H1 (cell line): ENCODE data around the gene KCNC1. TPM values are rescaled to one million over a fixed set of nuclear protein-coding genes. Genes with fewer than 3 reads are reported as not detected.

Experiments
- CTCF ChIA-PET: fragments of 300-600 bp; sonication (Branson Sonifier 250); formaldehyde crosslinking; loops from one replicate; lab custom pipeline; 2021; ENCODE audit not compliant: partially characterized antibody; lab: Charles Lee
- POLR2A ChIA-PET: fragments of 300-600 bp; sonication (Branson Sonifier 250); formaldehyde crosslinking; loops from one replicate; lab custom pipeline; 2021; ENCODE audit warnings: inconsistent platforms; ENCODE audit not compliant: partially characterized antibody; lab: Charles Lee
- DNase-seq, 2 experiments: peaks; one replicate each; pipeline versions ENCODE4 v3.0.0 to v3.0.0-alpha.2; 2010 to 2022; ENCODE audit warnings: low spot score in 2 of 2, low read depth in 1 of 2, mixed read lengths in 1 of 2
- FAIRE-seq: peaks from 2 replicates; lab custom pipeline; 2011; peaks lifted over from hg19 to GRCh38; lab: Jason Lieb, UNC
- H2AFZ ChIP-seq: 2 replicates; pipeline ENCODE4 v1.8.1; 2012; ENCODE audit warnings: low read length, inconsistent platforms
- H2AK5ac ChIP-seq: 2 replicates; pipeline ENCODE4 v1.6.1; 2013; ENCODE audit warnings: low read depth, low read length
- H2BK120ac ChIP-seq: replicated peaks from 2 replicates; pipeline ENCODE3; 2013; ENCODE audit warnings: low read depth, low read length, inconsistent platforms
- H2BK12ac ChIP-seq: 2 replicates; pipeline ENCODE4 v1.6.1; 2013; ENCODE audit warnings: low read depth, low read length
- H2BK15ac ChIP-seq: 2 replicates; pipeline ENCODE4 v1.6.1; 2013; ENCODE audit warnings: low read length
- H2BK20ac ChIP-seq: 2 replicates; pipeline ENCODE4 v1.6.1; 2013; ENCODE audit warnings: low read length
- H2BK5ac ChIP-seq: 2 replicates; pipeline ENCODE4 v1.6.1; 2013; ENCODE audit warnings: low read depth, low read length
- H3K14ac ChIP-seq: 2 replicates; pipeline ENCODE4 v1.6.1; 2013; ENCODE audit warnings: inconsistent platforms; ENCODE audit not compliant: insufficient read length
- H3K18ac ChIP-seq: 2 replicates; pipeline ENCODE4 v1.6.1; 2013; ENCODE audit warnings: low read length; ENCODE audit errors: extremely low read depth
- H3K23ac ChIP-seq: 2 replicates; pipeline ENCODE4 v1.6.1; 2013; ENCODE audit warnings: inconsistent platforms; ENCODE audit not compliant: insufficient read length
- H3K23me2 ChIP-seq: 2 replicates; pipeline ENCODE4 v1.6.1; 2013; ENCODE audit warnings: low read depth, low read length
- H3K27ac ChIP-seq: 2 replicates; pipeline ENCODE4 v1.6.1; 2011; ENCODE audit warnings: low read depth, low read length, inconsistent platforms
- H3K27me3 ChIP-seq, 4 experiments: replicated peaks in 1 of 4; 1 replicate in 1 of 4; 2 replicates in 3 of 4; pipeline versions ENCODE4 v1.6.1 to v1.8.1; 2011 to 2013; ENCODE audit warnings: low read length in 3 of 4, mild to moderate bottlenecking in 3 of 4, inconsistent platforms in 2 of 4, mixed read lengths in 2 of 4, moderate library complexity in 1 of 4; ENCODE audit not compliant: control insufficient read depth in 3 of 4, insufficient read depth in 3 of 4; ENCODE audit errors: extremely low read depth in 1 of 4
- H3K36me3 ChIP-seq, 4 experiments: 2 replicates each; pipeline versions ENCODE4 v1.6.1 to v1.8.1; 2011 to 2013; ENCODE audit warnings: mild to moderate bottlenecking in 4 of 4, low read length in 3 of 4, moderate library complexity in 2 of 4, control low read depth in 1 of 4, inconsistent platforms in 1 of 4; ENCODE audit not compliant: insufficient read depth in 4 of 4, control insufficient read depth in 2 of 4
- H3K4ac ChIP-seq: replicated peaks from 2 replicates; pipeline ENCODE3; 2013; ENCODE audit warnings: low read length, low read depth, mixed read lengths, inconsistent platforms; ENCODE audit not compliant: insufficient read length
- H3K4me1 ChIP-seq, 4 experiments: replicated peaks in 1 of 4; 1 replicate in 1 of 4; 2 replicates in 3 of 4; pipeline versions ENCODE4 v1.6.1 to v1.8.1; 2011 to 2013; ENCODE audit warnings: low read length in 3 of 4, inconsistent platforms in 2 of 4, mixed read lengths in 1 of 4; ENCODE audit not compliant: insufficient read depth in 4 of 4, control insufficient read depth in 3 of 4
- H3K4me2 ChIP-seq, 2 experiments: 2 replicates each; pipeline versions ENCODE4 v1.6.1 to v1.8.1; 2011 to 2013; ENCODE audit warnings: low read depth in 2 of 2, low read length in 2 of 2, control low read depth in 1 of 2, inconsistent platforms in 1 of 2, mild to moderate bottlenecking in 1 of 2; ENCODE audit not compliant: insufficient read depth in 1 of 2
- H3K4me3 ChIP-seq, 4 experiments: fragments of 200-600, 300-600 bp in 1 of 4; sonication (generic), shearing (Covaris generic), sonication (Bioruptor Twin) in 1 of 4; 2 replicates each; pipeline versions ENCODE4 v1.5.1 to v1.8.1; 2011 to 2016; ENCODE audit warnings: low read length in 4 of 4, low read depth in 3 of 4, control low read depth in 2 of 4, inconsistent platforms in 2 of 4, mild to moderate bottlenecking in 2 of 4, mixed read lengths in 1 of 4, moderate library complexity in 1 of 4; ENCODE audit not compliant: insufficient read depth in 2 of 4; ENCODE audit errors: extremely low read depth in 1 of 4
- H3K56ac ChIP-seq: replicated peaks from 2 replicates; pipeline ENCODE3; 2013; ENCODE audit warnings: low read depth, mild to moderate bottlenecking, mixed read lengths, low read length, inconsistent platforms; ENCODE audit not compliant: insufficient read length
- H3K79me1 ChIP-seq: 2 replicates; pipeline ENCODE4 v1.6.1; 2013; ENCODE audit warnings: low read depth, low read length, control low read depth
- H3K79me2 ChIP-seq, 2 experiments: 2 replicates each; pipeline versions ENCODE4 v1.6.1 to v1.8.1; 2012 to 2013; ENCODE audit warnings: low read length in 2 of 2, mild to moderate bottlenecking in 2 of 2, inconsistent platforms in 1 of 2; ENCODE audit not compliant: insufficient read depth in 2 of 2, control insufficient read depth in 1 of 2
- H3K9ac ChIP-seq, 4 experiments: replicated peaks in 1 of 4; 1 replicate in 1 of 4; 2 replicates in 3 of 4; pipeline versions ENCODE4 v1.6.1 to v1.8.1; 2011 to 2013; ENCODE audit warnings: low read depth in 3 of 4, low read length in 3 of 4, control low read depth in 2 of 4, mild to moderate bottlenecking in 2 of 4, moderate library complexity in 2 of 4, inconsistent platforms in 1 of 4; ENCODE audit errors: extremely low read depth in 1 of 4
- H3K9me3 ChIP-seq, 2 experiments: 2 replicates each; pipeline versions ENCODE4 v1.6.1 to v1.8.1; 2012 to 2013; ENCODE audit warnings: mild to moderate bottlenecking in 2 of 2, moderate library complexity in 2 of 2, control low read depth in 1 of 2, inconsistent platforms in 1 of 2, low read depth in 1 of 2, low read length in 1 of 2, mixed read lengths in 1 of 2; ENCODE audit not compliant: insufficient read depth in 2 of 2
- H4K20me1 ChIP-seq, 2 experiments: replicated peaks in 1 of 2; 2 replicates each; pipeline versions ENCODE3 to v1.8.1; 2011 to 2013; ENCODE audit warnings: inconsistent platforms in 2 of 2, low read length in 2 of 2, mild to moderate bottlenecking in 1 of 2; ENCODE audit not compliant: insufficient read depth in 2 of 2, control insufficient read depth in 1 of 2
- H4K5ac ChIP-seq: 2 replicates; pipeline ENCODE4 v1.6.1; 2013; ENCODE audit warnings: low read length, low read depth, mixed read lengths, inconsistent platforms; ENCODE audit not compliant: insufficient read length
- H4K8ac ChIP-seq: 2 replicates; pipeline ENCODE4 v1.8.0; 2013; ENCODE audit warnings: mild to moderate bottlenecking, moderate library complexity, low read length, inconsistent platforms; ENCODE audit not compliant: insufficient read depth; ENCODE audit errors: extremely low read depth
- H4K91ac ChIP-seq: replicated peaks from 2 replicates; pipeline ENCODE3; 2013; ENCODE audit warnings: low read length, mixed read lengths, inconsistent platforms; ENCODE audit not compliant: insufficient read length
- WGBS, 2 experiments: shearing (Covaris generic) in 1 of 2; methylation state at CpG; one replicate each; pipeline versions ENCODE4 v1.1.6 to v1.1.7; 2013 to 2015; ENCODE audit warnings: low lambda C conversion rate in 2 of 2, mixed read lengths in 2 of 2, inconsistent platforms in 1 of 2, low coverage in 1 of 2, missing lambda C conversion rate in 1 of 2; ENCODE audit not compliant: insufficient replicate concordance in 2 of 2, insufficient coverage in 1 of 2, insufficient read length in 1 of 2; ENCODE audit errors: extremely low coverage in 1 of 2, missing lambda C conversion rate in 1 of 2; 5-methylcytosine and 5-hydroxymethylcytosine counted together
- polyA plus RNA-seq, 7 experiments: library from polyadenylated mRNA; depleted of rRNA in 3 of 7; stranded (reverse) in 5 of 7; unstranded in 2 of 7; fragments of >200 nt in 5 of 7; fragments of 200-250 nt in 2 of 7; gene quantifications; 1 replicate in 5 of 7; 2 replicates in 1 of 7; 4 replicates in 1 of 7; pipeline versions ENCODE4 v1.2.1 to v1.2.3, GENCODE V29; 2011 to 2013; ENCODE audit warnings: missing spikeins in 2 of 7, mixed read lengths in 2 of 7
- total RNA-seq: library from RNA; stranded (reverse); fragmentation: NEBNext Ultra II Directional; extraction: Animal tissue kit (Norgen Biotek cat#: 25700); gene quantifications from 2 replicates; pipeline ENCODE4 v1.2.1, GENCODE V29; 2021

Gene KCNC1
- total and polyA plus RNA-seq, 2 of the 8 experiments (the other 6 are each of a cell fraction or from before 2014, with no cell fraction given), result 0.11 to 0.26 TPM

DNA sequence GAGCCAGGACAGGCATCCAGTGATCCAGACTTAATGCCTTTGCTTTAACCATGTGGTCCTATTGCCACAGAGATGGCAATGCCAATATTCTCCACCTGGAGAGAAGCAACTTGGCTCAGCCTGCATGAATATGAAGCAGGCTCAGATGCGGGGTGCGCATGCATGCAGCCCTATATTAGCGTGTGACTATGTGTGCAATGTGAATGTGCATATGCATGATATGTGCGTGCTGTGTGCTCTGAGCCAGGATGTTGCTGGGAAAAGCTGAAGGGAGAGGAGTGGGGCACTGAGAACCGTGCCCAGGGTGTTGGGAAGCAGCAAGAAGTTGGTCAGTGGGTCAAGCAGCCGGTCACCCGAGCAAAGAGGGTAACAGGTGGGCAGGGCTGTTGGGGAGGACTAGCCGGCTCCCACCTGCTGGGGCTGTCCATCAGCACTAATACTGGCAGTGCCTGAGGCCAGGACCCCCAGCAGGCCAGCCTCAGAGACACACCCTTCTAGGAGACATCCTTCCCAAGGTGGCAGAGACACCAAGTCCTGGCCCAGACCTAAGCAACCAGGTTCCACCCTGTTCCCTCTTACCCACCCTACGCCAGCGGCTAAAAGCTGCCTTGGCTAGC lies 40.0 kb upstream of the KCNC1 start:
- WGBS, 2 experiments, result 87% methylated on average over 10 of the region's 10 CpGs; no CpG with 5 or more reads in 1 of the 2 experiments
- H3K27me3 ChIP-seq, result peaks cover 5 to 33% (median 30%) of the 10 kb centered on the region in 4 experiments
- H2AK5ac ChIP-seq, result no peak overlapping the region
- H3K27ac ChIP-seq, result no peak overlapping the region
- no peak overlapping the region for H2BK20ac ChIP-seq
- no peaks in the 10 kb centered on the region; a peak in 2 of 7 replicates for H3K4me1 ChIP-seq
- DNase-seq (no peak), FAIRE-seq (no peak)
- H2BK12ac ChIP-seq, result no peak overlapping the region
- CTCF ChIA-PET, result interaction anchor here (0.9 to 3.1 kb wide), 5 partner anchors 18 to 170 kb away, joined by 3 to 11 read pairs (median 5); partner anchors contain the start of gene MYOD1
- H2BK15ac ChIP-seq, result no peak overlapping the region
- no peak overlapping the region for H2BK120ac ChIP-seq
- peaks cover 0 to 2% of the 10 kb centered on the region in 2 experiments for H4K20me1 ChIP-seq
- no peak overlapping the region for H3K4ac ChIP-seq
- H3K23me2 ChIP-seq, result no peaks in the 10 kb centered on the region; the same call in 1 of the 2 replicates
- no peaks in the 10 kb centered on the region for H3K79me1 ChIP-seq
- H2AFZ ChIP-seq, result no peak overlapping the region
- no peak overlapping the region for H4K8ac ChIP-seq
- no peak overlapping the region for H4K91ac ChIP-seq
- no peak overlapping the region for H3K14ac ChIP-seq
- H3K18ac ChIP-seq, result no peak overlapping the region
- no peak overlapping the region for H3K4me3 ChIP-seq
- H2BK5ac ChIP-seq, result no peak overlapping the region
- H3K36me3 ChIP-seq, result no peaks in the 10 kb centered on the region
- H4K5ac ChIP-seq, result no peak overlapping the region
- no peak overlapping the region for H3K56ac ChIP-seq
- no peaks in the 10 kb centered on the region for H3K9me3 ChIP-seq
- no peak overlapping the region for H3K23ac ChIP-seq
- no peak overlapping the region; a peak in 1 of 4 replicates for H3K4me2 ChIP-seq
- H3K9ac ChIP-seq, result no peak overlapping the region
- POLR2A ChIA-PET, result no interaction called here
- no peaks in the 10 kb centered on the region for H3K79me2 ChIP-seq
